Neural crest cell (in vitro differentiated cells): ENCODE measurements around the gene FCAR. TPM values are rescaled to one million over a fixed set of nuclear protein-coding genes. Genes with fewer than 3 reads are reported as not detected.
"Not testable (repeated sequence)": the region's sequence is repeated elsewhere in the genome, so short reads cannot be mapped to it uniquely, and the experiment has no call there.

Experiments used
- DNase-seq: peaks from one replicate; pipeline ENCODE4 v3.0.0; 2021; ENCODE audit warnings: low read depth, mixed read lengths, low spot score
- H3K27ac Mint-ChIP-seq: one replicate; pipeline ENCODE4 v1.8.0; 2021; ENCODE audit warnings: mild to moderate bottlenecking, mixed read lengths; ENCODE audit not compliant: unreplicated experiment
- H3K27me3 Mint-ChIP-seq: 2 replicates; pipeline ENCODE4 v1.8.0; 2021; ENCODE audit warnings: low read depth, mild to moderate bottlenecking, mixed read lengths
- H3K36me3 Mint-ChIP-seq: 2 replicates; pipeline ENCODE4 v1.8.0; 2021; ENCODE audit warnings: low read depth, mild to moderate bottlenecking, mixed read lengths
- H3K4me1 Mint-ChIP-seq: 2 replicates; pipeline ENCODE4 v1.8.0; 2021; ENCODE audit warnings: mixed read lengths
- H3K4me3 Mint-ChIP-seq: one replicate; pipeline ENCODE4 v1.8.0; 2021; ENCODE audit warnings: mild to moderate bottlenecking, mixed read lengths
- H3K9me3 Mint-ChIP-seq: 2 replicates; pipeline ENCODE4 v1.8.0; 2021; ENCODE audit warnings: mixed read lengths
- CTCF ChIP-seq: fragments of 200-600 bp; sonication (generic); conservative IDR thresholded peaks from 2 replicates; pipeline ENCODE4 v1.5.0; 2021; ENCODE audit warnings: antibody characterized with exemption, mild to moderate bottlenecking
- total RNA-seq: library from RNA; stranded (reverse); gene quantifications from 2 replicates; pipeline ENCODE4 v1.2.1, GENCODE V29; 2021

The FCAR gene
- total RNA-seq, 1 donor from 2014 or later = not detected

- Mint-ChIP-seq H3K36me3 (no peaks in the 10 kb centered on the region), H3K4me1 (no peaks in the 10 kb centered on the region), H3K9me3 (peaks cover under 1% of the 10 kb centered on the region), H3K4me3 (no peak overlapping the region), H3K27ac (no peak overlapping the region), H3K27me3 (peaks cover 7% of the 10 kb centered on the region)
- no peak for TF ChIP-seq CTCF
- DNase-seq = no peak
Measured at GRCh38 chr19:54905421-54905802, 31.4 kb downstream of the FCAR start.

GRCh38 chr19:54905803-54906511, 31.9 kb downstream of the FCAR start, which contains the start of gene NCR1:
TSS of gene NCR1 (plus strand) at chr19:54906148. CDS start at chr19:54906188, 40 bp downstream.
- H3K36me3 Mint-ChIP-seq = no peaks in the 10 kb centered on the region
- peaks cover 4% of the 10 kb centered on the region for H3K9me3 Mint-ChIP-seq
- H3K27ac Mint-ChIP-seq = no peak within 1 kb of the TSS
- no peak for DNase-seq
- no peak for TF ChIP-seq CTCF
- no peak within 1 kb of the TSS for H3K4me3 Mint-ChIP-seq
- H3K4me1 Mint-ChIP-seq = no peaks in the 10 kb centered on the region
- H3K27me3 Mint-ChIP-seq = peaks cover 7% of the 10 kb centered on the region

GRCh38 chr19:54906819-54907218, 32.8 kb downstream of the FCAR start:
- Mint-ChIP-seq H3K4me1 (no peaks in the 10 kb centered on the region), H3K9me3 (peaks cover 4% of the 10 kb centered on the region), H3K27ac (no peak overlapping the region), H3K4me3 (no peak overlapping the region), H3K27me3 (peaks cover 7% of the 10 kb centered on the region), H3K36me3 (no peaks in the 10 kb centered on the region)
- DNase-seq = no peak
- no peak for TF ChIP-seq CTCF

- H3K4me3 Mint-ChIP-seq, DNase-seq, H3K36me3 Mint-ChIP-seq, H3K4me1 Mint-ChIP-seq, H3K27me3 Mint-ChIP-seq, H3K27ac Mint-ChIP-seq, H3K9me3 Mint-ChIP-seq: not testable (repeated sequence)
Measured at GRCh38 chr19:54907899-54908298, 33.9 kb downstream of the FCAR start.

- Mint-ChIP-seq H3K36me3 (no peaks in the 10 kb centered on the region), H3K9me3 (no peaks in the 10 kb centered on the region), H3K27me3 (peaks cover 4% of the 10 kb centered on the region), H3K27ac (no peak overlapping the region), H3K4me1 (no peaks in the 10 kb centered on the region), H3K4me3 (no peak overlapping the region)
- TF ChIP-seq CTCF = no peak
- DNase-seq = no peak
Measured at GRCh38 chr19:54916822-54917221, 42.8 kb downstream of the FCAR start.

- no peak overlapping the region for H3K27ac Mint-ChIP-seq
- no peak for TF ChIP-seq CTCF
- peaks cover 3% of the 10 kb centered on the region for H3K4me1 Mint-ChIP-seq
- peaks cover 5% of the 10 kb centered on the region for H3K27me3 Mint-ChIP-seq
- DNase-seq = no peak
- no peaks in the 10 kb centered on the region for H3K9me3 Mint-ChIP-seq
- H3K4me3 Mint-ChIP-seq = no peak overlapping the region
- H3K36me3 Mint-ChIP-seq = no peaks in the 10 kb centered on the region
Measured at GRCh38 chr19:54918499-54918898, 44.5 kb downstream of the FCAR start.
